ENCODE measurements around the gene ANLN.

- TF ChIP-seq CTCF (IDR thresholded peaks at IDR 0.05; ENCODE audit: extremely low read depth in 1 of 2, insufficient read depth in 1 of 2, low read depth in 1 of 2, low read length in 2 of 2) (no peak), MAX (IDR thresholded peaks at IDR 0.05; ENCODE audit: insufficient read depth, insufficient read length) (no peak)
Observed at GRCh38 chr7:36468370-36469101, 78.9 kb downstream of the ANLN start.

Measured in endothelial cell of umbilical vein (primary cell).